A549 (cell line): ENCODE data around the gene DHX35.

ENCODE experiments used
- BHLHE40 ChIP-seq: IDR thresholded peaks from 2 replicates; pipeline ENCODE4 v1.6.1; 2012; ENCODE audit warnings: low read depth, low read length, inconsistent platforms
- CBX2 ChIP-seq: fragments of 200-600 bp; sonication (generic); IDR thresholded peaks from 2 replicates; pipeline ENCODE4 v1.6.1; 2016; ENCODE audit warnings: low read depth, mild to moderate bottlenecking, borderline replicate concordance
- EHF ChIP-seq: fragments of 250-450 bp; sonication (Bioruptor Pico); IDR thresholded peaks from 2 replicates; pipeline ENCODE4 v1.5.0; 2020; ENCODE audit warnings: mild to moderate bottlenecking
- HMGXB4 ChIP-seq: fragments of 250-450 bp; sonication (Bioruptor Pico); IDR thresholded peaks from 2 replicates; pipeline ENCODE4 v1.5.0; 2021; ENCODE audit warnings: mild to moderate bottlenecking, moderate library complexity, borderline replicate concordance
- JUN ChIP-seq, 2 experiments: fragments of >200 bp; sonication (Bioruptor Twin); formaldehyde crosslinking; IDR thresholded peaks; 2 replicates in 1 of 2; 3 replicates in 1 of 2; pipeline ENCODE4 v1.6.1; 2016 to 2017
- POLR2A ChIP-seq: IDR thresholded peaks from 2 replicates; pipeline ENCODE4 v1.6.1; 2012; ENCODE audit warnings: mild to moderate bottlenecking, low read length
- POLR2AphosphoS2 ChIP-seq: conservative IDR thresholded peaks from 2 replicates; pipeline ENCODE4 v1.6.1; 2012; ENCODE audit warnings: low read length, improper control_type of control experiment, inconsistent platforms
- RCOR1 ChIP-seq: fragments of 150-350 bp; IDR thresholded peaks from 2 replicates; pipeline ENCODE4 v1.6.1; 2014; ENCODE audit warnings: antibody characterized with exemption, low read length, low read depth
- RFX5 ChIP-seq: fragments of 450-650 bp; IDR thresholded peaks from 2 replicates; pipeline ENCODE4 v1.7.1; 2014; ENCODE audit warnings: antibody characterized with exemption, mild to moderate bottlenecking, moderate library complexity
- RNF2 ChIP-seq: fragments of 200-600 bp; sonication (generic); IDR thresholded peaks from 2 replicates; pipeline ENCODE4 v1.6.1; 2016; ENCODE audit warnings: low read depth, mild to moderate bottlenecking, antibody characterized with exemption, moderate library complexity, borderline replicate concordance
- TF ChIP-seq, protein P1 (sequence below): fragments of >200 bp; sonication (Bioruptor Twin); formaldehyde crosslinking; IDR thresholded peaks from 3 replicates; pipeline ENCODE4 v1.5.1; 2016
- TF ChIP-seq, protein P2 (sequence below): fragments of 200-600 bp; sonication (generic); IDR thresholded peaks from 2 replicates; pipeline ENCODE4 v1.6.1; 2016; ENCODE audit warnings: antibody characterized with exemption, mild to moderate bottlenecking, moderate library complexity

- TF ChIP-seq RNF2 (no peak), CBX2 (no peak), POLR2A (no peak), RCOR1 (no peak), POLR2AphosphoS2 (no peak), EHF (no peak), BHLHE40 (no peak), RFX5 (no peak), HMGXB4 (CRISPR knock-in tag) (no peak), JUN (IDR thresholded peaks at IDR 0.05) (no peak)
- TF ChIP-seq, protein P1, sequence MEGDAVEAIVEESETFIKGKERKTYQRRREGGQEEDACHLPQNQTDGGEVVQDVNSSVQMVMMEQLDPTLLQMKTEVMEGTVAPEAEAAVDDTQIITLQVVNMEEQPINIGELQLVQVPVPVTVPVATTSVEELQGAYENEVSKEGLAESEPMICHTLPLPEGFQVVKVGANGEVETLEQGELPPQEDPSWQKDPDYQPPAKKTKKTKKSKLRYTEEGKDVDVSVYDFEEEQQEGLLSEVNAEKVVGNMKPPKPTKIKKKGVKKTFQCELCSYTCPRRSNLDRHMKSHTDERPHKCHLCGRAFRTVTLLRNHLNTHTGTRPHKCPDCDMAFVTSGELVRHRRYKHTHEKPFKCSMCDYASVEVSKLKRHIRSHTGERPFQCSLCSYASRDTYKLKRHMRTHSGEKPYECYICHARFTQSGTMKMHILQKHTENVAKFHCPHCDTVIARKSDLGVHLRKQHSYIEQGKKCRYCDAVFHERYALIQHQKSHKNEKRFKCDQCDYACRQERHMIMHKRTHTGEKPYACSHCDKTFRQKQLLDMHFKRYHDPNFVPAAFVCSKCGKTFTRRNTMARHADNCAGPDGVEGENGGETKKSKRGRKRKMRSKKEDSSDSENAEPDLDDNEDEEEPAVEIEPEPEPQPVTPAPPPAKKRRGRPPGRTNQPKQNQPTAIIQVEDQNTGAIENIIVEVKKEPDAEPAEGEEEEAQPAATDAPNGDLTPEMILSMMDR = no peak
- TF ChIP-seq, protein P2, sequence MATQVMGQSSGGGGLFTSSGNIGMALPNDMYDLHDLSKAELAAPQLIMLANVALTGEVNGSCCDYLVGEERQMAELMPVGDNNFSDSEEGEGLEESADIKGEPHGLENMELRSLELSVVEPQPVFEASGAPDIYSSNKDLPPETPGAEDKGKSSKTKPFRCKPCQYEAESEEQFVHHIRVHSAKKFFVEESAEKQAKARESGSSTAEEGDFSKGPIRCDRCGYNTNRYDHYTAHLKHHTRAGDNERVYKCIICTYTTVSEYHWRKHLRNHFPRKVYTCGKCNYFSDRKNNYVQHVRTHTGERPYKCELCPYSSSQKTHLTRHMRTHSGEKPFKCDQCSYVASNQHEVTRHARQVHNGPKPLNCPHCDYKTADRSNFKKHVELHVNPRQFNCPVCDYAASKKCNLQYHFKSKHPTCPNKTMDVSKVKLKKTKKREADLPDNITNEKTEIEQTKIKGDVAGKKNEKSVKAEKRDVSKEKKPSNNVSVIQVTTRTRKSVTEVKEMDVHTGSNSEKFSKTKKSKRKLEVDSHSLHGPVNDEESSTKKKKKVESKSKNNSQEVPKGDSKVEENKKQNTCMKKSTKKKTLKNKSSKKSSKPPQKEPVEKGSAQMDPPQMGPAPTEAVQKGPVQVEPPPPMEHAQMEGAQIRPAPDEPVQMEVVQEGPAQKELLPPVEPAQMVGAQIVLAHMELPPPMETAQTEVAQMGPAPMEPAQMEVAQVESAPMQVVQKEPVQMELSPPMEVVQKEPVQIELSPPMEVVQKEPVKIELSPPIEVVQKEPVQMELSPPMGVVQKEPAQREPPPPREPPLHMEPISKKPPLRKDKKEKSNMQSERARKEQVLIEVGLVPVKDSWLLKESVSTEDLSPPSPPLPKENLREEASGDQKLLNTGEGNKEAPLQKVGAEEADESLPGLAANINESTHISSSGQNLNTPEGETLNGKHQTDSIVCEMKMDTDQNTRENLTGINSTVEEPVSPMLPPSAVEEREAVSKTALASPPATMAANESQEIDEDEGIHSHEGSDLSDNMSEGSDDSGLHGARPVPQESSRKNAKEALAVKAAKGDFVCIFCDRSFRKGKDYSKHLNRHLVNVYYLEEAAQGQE = no peak
Observed at GRCh38 chr20:39076958-39077357, 114.8 kb downstream of the DHX35 start.
